ENCODE results near the gene LYZL4.

The LYZL4 gene

GRCh38 chr3:42451116-42451515 lies 40.7 kb upstream of the LYZL4 start:
- no peaks in the 10 kb centered on the region for H3K79me2 ChIP-seq (ENCODE audit: control insufficient read depth, insufficient read depth, low read length, poor library complexity)
- no peak overlapping the region for H3K9ac ChIP-seq (ENCODE audit: low read length)
- WGBS (ENCODE audit: extremely low coverage, insufficient coverage, insufficient read length) = no CpG with 5 or more reads among the region's 2 CpGs
- no peak overlapping the region for H2AK5ac ChIP-seq (ENCODE audit: low read length)
- no peak overlapping the region for H3K4me2 ChIP-seq (ENCODE audit: low read length)
- H3K9me3 ChIP-seq (ENCODE audit: insufficient read depth, low read depth, low read length) = no peaks in the 10 kb centered on the region
- H3K18ac ChIP-seq (ENCODE audit: low read length) = no peak overlapping the region
- no peak overlapping the region for H2BK5ac ChIP-seq (ENCODE audit: low read depth, low read length, poor library complexity)
- H4K91ac ChIP-seq (ENCODE audit: low read depth, low read length) = no peak overlapping the region
- no peak overlapping the region for H3K4me3 ChIP-seq (ENCODE audit: low read depth, low read length)
- no peak overlapping the region for H3K4ac ChIP-seq (ENCODE audit: low read depth, low read length)
- H3K27me3 ChIP-seq (ENCODE audit: insufficient read depth, low read length) = no peaks in the 10 kb centered on the region
- no peak overlapping the region for H3K23ac ChIP-seq (ENCODE audit: low read length)
- H3K14ac ChIP-seq (ENCODE audit: low read length) = no peak overlapping the region
- H3K27ac ChIP-seq (ENCODE audit: low read depth, low read length) = no peak overlapping the region
- H3K79me1 ChIP-seq (ENCODE audit: low read length) = no peaks in the 10 kb centered on the region
- no peak overlapping the region for H2BK120ac ChIP-seq (ENCODE audit: insufficient read depth, low read length, poor library complexity)
- H4K8ac ChIP-seq (ENCODE audit: low read depth, low read length) = no peak overlapping the region
- no peak overlapping the region for H2BK12ac ChIP-seq (ENCODE audit: low read length)
- no peaks in the 10 kb centered on the region for H3K4me1 ChIP-seq (ENCODE audit: control insufficient read depth in 1 of 2, insufficient read depth in 2 of 2, low read length in 2 of 2)
- H3K36me3 ChIP-seq (ENCODE audit: control insufficient read depth in 1 of 2, insufficient read depth in 2 of 2, low read length in 2 of 2) = no peaks in the 10 kb centered on the region
- DNase-seq = peak; percentile 40 to 57
- H4K12ac ChIP-seq (ENCODE audit: low read depth, low read length) = no peak overlapping the region
- no peak overlapping the region for H2AFZ ChIP-seq (ENCODE audit: insufficient read depth, low read length, poor library complexity)

- H3K14ac ChIP-seq (ENCODE audit: low read length) = no peak overlapping the region
- no peak overlapping the region for H3K4me3 ChIP-seq (ENCODE audit: low read depth, low read length)
- H4K8ac ChIP-seq (ENCODE audit: low read depth, low read length) = no peak overlapping the region
- no peak overlapping the region for H4K12ac ChIP-seq (ENCODE audit: low read depth, low read length)
- no peak overlapping the region for H2BK12ac ChIP-seq (ENCODE audit: low read length)
- WGBS (ENCODE audit: extremely low coverage, insufficient coverage, insufficient read length) = no CpG with 5 or more reads among the region's 1 CpG
- H3K4me2 ChIP-seq (ENCODE audit: low read length) = no peak overlapping the region
- H3K9ac ChIP-seq (ENCODE audit: low read length) = no peak overlapping the region
- H3K9me3 ChIP-seq (ENCODE audit: insufficient read depth, low read depth, low read length) = no peaks in the 10 kb centered on the region
- no peaks in the 10 kb centered on the region for H3K36me3 ChIP-seq (ENCODE audit: control insufficient read depth in 1 of 2, insufficient read depth in 2 of 2, low read length in 2 of 2)
- H3K79me1 ChIP-seq (ENCODE audit: low read length) = no peaks in the 10 kb centered on the region
- no peak overlapping the region for H2AFZ ChIP-seq (ENCODE audit: insufficient read depth, low read length, poor library complexity)
- DNase-seq = no peak
- no peak overlapping the region for H2AK5ac ChIP-seq (ENCODE audit: low read length)
- no peaks in the 10 kb centered on the region for H3K27me3 ChIP-seq (ENCODE audit: insufficient read depth, low read length)
- no peaks in the 10 kb centered on the region for H3K79me2 ChIP-seq (ENCODE audit: control insufficient read depth, insufficient read depth, low read length, poor library complexity)
- H3K23ac ChIP-seq (ENCODE audit: low read length) = no peak overlapping the region
- no peak overlapping the region for H3K4ac ChIP-seq (ENCODE audit: low read depth, low read length)
- H3K4me1 ChIP-seq (ENCODE audit: control insufficient read depth in 1 of 2, insufficient read depth in 2 of 2, low read length in 2 of 2) = no peaks in the 10 kb centered on the region
- H4K91ac ChIP-seq (ENCODE audit: low read depth, low read length) = no peak overlapping the region
- H3K27ac ChIP-seq (ENCODE audit: low read depth, low read length) = no peak overlapping the region
- H2BK5ac ChIP-seq (ENCODE audit: low read depth, low read length, poor library complexity) = no peak overlapping the region
- no peak overlapping the region for H2BK120ac ChIP-seq (ENCODE audit: insufficient read depth, low read length, poor library complexity)
- no peak overlapping the region for H3K18ac ChIP-seq (ENCODE audit: low read length)
Measured at GRCh38 chr3:42450567-42450966, 40.2 kb upstream of the LYZL4 start.

GRCh38 chr3:42447481-42447880 lies 37.1 kb upstream of the LYZL4 start:
- Histone ChIP-seq H3K9me3 (ENCODE audit: insufficient read depth, low read depth, low read length) (no peaks in the 10 kb centered on the region), H3K79me1 (ENCODE audit: low read length) (no peaks in the 10 kb centered on the region), H4K12ac (ENCODE audit: low read depth, low read length) (no peak overlapping the region), H3K9ac (ENCODE audit: low read length) (no peak overlapping the region), H3K4me3 (ENCODE audit: low read depth, low read length) (no peak overlapping the region), H3K4me2 (ENCODE audit: low read length) (no peak overlapping the region), H4K8ac (ENCODE audit: low read depth, low read length) (no peak overlapping the region), H2BK12ac (ENCODE audit: low read length) (no peak overlapping the region), H3K27me3 (ENCODE audit: insufficient read depth, low read length) (no peaks in the 10 kb centered on the region), H2AK5ac (ENCODE audit: low read length) (no peak overlapping the region), H3K79me2 (ENCODE audit: control insufficient read depth, insufficient read depth, low read length, poor library complexity) (no peaks in the 10 kb centered on the region), H3K27ac (ENCODE audit: low read depth, low read length) (no peak overlapping the region), H2AFZ (ENCODE audit: insufficient read depth, low read length, poor library complexity) (no peak overlapping the region), H2BK5ac (ENCODE audit: low read depth, low read length, poor library complexity) (no peak overlapping the region), H3K14ac (ENCODE audit: low read length) (no peak overlapping the region), H3K4me1 (ENCODE audit: control insufficient read depth in 1 of 2, insufficient read depth in 2 of 2, low read length in 2 of 2) (no peaks in the 10 kb centered on the region), H4K91ac (ENCODE audit: low read depth, low read length) (no peak overlapping the region), H3K23ac (ENCODE audit: low read length) (no peak overlapping the region), H3K4ac (ENCODE audit: low read depth, low read length) (no peak overlapping the region), H3K18ac (ENCODE audit: low read length) (no peak overlapping the region), H3K36me3 (ENCODE audit: control insufficient read depth in 1 of 2, insufficient read depth in 2 of 2, low read length in 2 of 2) (no peaks in the 10 kb centered on the region), H2BK120ac (ENCODE audit: insufficient read depth, low read length, poor library complexity) (no peak overlapping the region)
- no peak for DNase-seq
- WGBS (ENCODE audit: extremely low coverage, insufficient coverage, insufficient read length) = no CpG with 5 or more reads among the region's 1 CpG

- no peak overlapping the region for H4K12ac ChIP-seq (ENCODE audit: low read depth, low read length)
- DNase-seq = no peak
- no peak overlapping the region for H2AK5ac ChIP-seq (ENCODE audit: low read length)
- no peaks in the 10 kb centered on the region for H3K79me1 ChIP-seq (ENCODE audit: low read length)
- H3K9ac ChIP-seq (ENCODE audit: low read length) = no peak overlapping the region
- H3K4me1 ChIP-seq (ENCODE audit: control insufficient read depth in 1 of 2, insufficient read depth in 2 of 2, low read length in 2 of 2) = no peaks in the 10 kb centered on the region
- H3K36me3 ChIP-seq (ENCODE audit: control insufficient read depth in 1 of 2, insufficient read depth in 2 of 2, low read length in 2 of 2) = no peaks in the 10 kb centered on the region
- H3K4me3 ChIP-seq (ENCODE audit: low read depth, low read length) = no peak overlapping the region
- H3K4ac ChIP-seq (ENCODE audit: low read depth, low read length) = no peak overlapping the region
- no peak overlapping the region for H3K14ac ChIP-seq (ENCODE audit: low read length)
- no peaks in the 10 kb centered on the region for H3K9me3 ChIP-seq (ENCODE audit: insufficient read depth, low read depth, low read length)
- H3K18ac ChIP-seq (ENCODE audit: low read length) = no peak overlapping the region
- H3K79me2 ChIP-seq (ENCODE audit: control insufficient read depth, insufficient read depth, low read length, poor library complexity) = no peaks in the 10 kb centered on the region
- H3K4me2 ChIP-seq (ENCODE audit: low read length) = no peak overlapping the region
- no peak overlapping the region for H2BK12ac ChIP-seq (ENCODE audit: low read length)
- no peak overlapping the region for H3K23ac ChIP-seq (ENCODE audit: low read length)
- H3K27ac ChIP-seq (ENCODE audit: low read depth, low read length) = no peak overlapping the region
- WGBS (ENCODE audit: extremely low coverage, insufficient coverage, insufficient read length) = no CpG with 5 or more reads among the region's 4 CpGs
- no peak overlapping the region for H2AFZ ChIP-seq (ENCODE audit: insufficient read depth, low read length, poor library complexity)
- H4K8ac ChIP-seq (ENCODE audit: low read depth, low read length) = no peak overlapping the region
- no peak overlapping the region for H2BK5ac ChIP-seq (ENCODE audit: low read depth, low read length, poor library complexity)
- H2BK120ac ChIP-seq (ENCODE audit: insufficient read depth, low read length, poor library complexity) = no peak overlapping the region
- no peaks in the 10 kb centered on the region for H3K27me3 ChIP-seq (ENCODE audit: insufficient read depth, low read length)
- no peak overlapping the region for H4K91ac ChIP-seq (ENCODE audit: low read depth, low read length)
Measured at GRCh38 chr3:42446111-42447050, 36.0 kb upstream of the LYZL4 start.

Measured in trophoblast cell (in vitro differentiated cells and primary cell).